HG02884 (cell line): ENCODE measurements around the gene ARHGAP24.
"Not testable (repeated sequence)": the region's sequence is repeated elsewhere in the genome, so short reads cannot be mapped to it uniquely, and the experiment has no call there.

Experiments
- ATAC-seq: cut with Tn5 transposase; IDR thresholded peaks from one replicate; pipeline ENCODE4 v1.9.1; 2021; ENCODE audit warnings: mild to moderate bottlenecking, moderate library complexity; ENCODE audit not compliant: unreplicated experiment

Gene ARHGAP24

GRCh38 chr4:85482010-85482738 is 7.2 kb downstream of the ARHGAP24 start:
- ATAC-seq: no peak

- ATAC-seq: no peak
These were observed 11.6 kb downstream of the ARHGAP24 start for GRCh38 chr4:85486425-85487086.

GRCh38 chr4:85488416-85488815 is 13.5 kb downstream of the ARHGAP24 start:
- no peak for ATAC-seq

GRCh38 chr4:85489273-85489981 is 14.5 kb downstream of the ARHGAP24 start:
- ATAC-seq: no peak

GRCh38 chr4:85491527-85491926 is 16.6 kb downstream of the ARHGAP24 start:
- no peak for ATAC-seq

GRCh38 chr4:85492336-85492735 is 17.4 kb downstream of the ARHGAP24 start:
- no peak for ATAC-seq

GRCh38 chr4:85495621-85496020 is 20.7 kb downstream of the ARHGAP24 start:
- ATAC-seq: no peak

GRCh38 chr4:85496126-85496849 is 21.3 kb downstream of the ARHGAP24 start:
- ATAC-seq: no peak

- no peak for ATAC-seq
These were observed 22.0 kb downstream of the ARHGAP24 start for GRCh38 chr4:85496933-85497332.

- ATAC-seq: peak; percentile 99
These were observed 23.3 kb downstream of the ARHGAP24 start for GRCh38 chr4:85498068-85498733.

GRCh38 chr4:85499573-85499972 is 24.6 kb downstream of the ARHGAP24 start:
- ATAC-seq: no peak

- no peak for ATAC-seq
These were observed 25.3 kb downstream of the ARHGAP24 start for GRCh38 chr4:85500110-85500867.

GRCh38 chr4:85501145-85501544 is 26.2 kb downstream of the ARHGAP24 start:
- ATAC-seq: not testable (repeated sequence)

GRCh38 chr4:85508654-85509053 is 33.7 kb downstream of the ARHGAP24 start:
- ATAC-seq: no peak

GRCh38 chr4:85509882-85510631 is 35.1 kb downstream of the ARHGAP24 start:
- ATAC-seq: no peak

- no peak for ATAC-seq
These were observed 35.7 kb downstream of the ARHGAP24 start for GRCh38 chr4:85510632-85510984.

GRCh38 chr4:85512446-85513205 is 37.7 kb downstream of the ARHGAP24 start:
- ATAC-seq: no peak

GRCh38 chr4:85514117-85514516 is 39.2 kb downstream of the ARHGAP24 start:
- ATAC-seq: no peak

- no peak for ATAC-seq
These were observed 39.8 kb downstream of the ARHGAP24 start for GRCh38 chr4:85514783-85515182.
